ENCODE data around the gene HSBP1L1.

Gene HSBP1L1

DNA sequence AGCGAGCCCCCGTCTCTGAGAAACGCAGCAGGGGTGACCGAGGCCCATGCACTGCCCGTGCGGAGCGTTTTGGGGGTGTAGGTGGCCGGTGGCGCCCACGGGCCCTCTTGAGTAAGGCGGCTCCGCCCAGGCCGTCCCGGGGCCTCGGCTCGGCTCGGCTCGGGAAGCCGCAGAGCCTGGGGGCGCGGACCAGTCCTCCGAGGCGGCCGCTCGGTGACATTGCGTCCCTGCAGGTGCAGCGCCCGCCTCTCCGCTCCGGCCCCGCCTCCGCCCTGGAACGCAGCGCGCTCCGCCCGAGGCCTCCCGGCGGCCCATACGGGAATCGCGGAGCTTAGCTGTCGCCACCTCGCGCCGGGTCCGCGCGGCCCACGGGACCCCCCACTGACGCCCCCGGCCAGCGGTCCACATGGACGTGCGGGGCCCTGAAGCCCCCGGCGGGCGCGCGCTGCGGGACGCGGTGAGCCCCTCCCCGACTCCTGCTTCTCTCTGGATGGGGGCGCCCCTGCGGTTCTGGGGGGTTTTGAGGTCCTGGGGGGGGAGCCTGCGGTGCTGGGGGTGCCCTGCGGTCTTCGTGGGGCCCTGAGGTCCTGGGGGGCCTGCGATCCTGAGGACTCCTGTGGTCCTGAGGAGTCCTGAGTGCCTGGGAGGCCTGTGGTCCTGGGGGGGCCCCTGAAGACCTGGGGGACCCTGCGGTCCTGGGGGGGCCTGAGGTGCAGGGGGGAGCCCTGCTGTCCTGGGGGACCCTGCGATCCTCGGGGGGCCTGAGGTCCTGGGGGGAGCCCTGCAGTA lies at the start of gene HSBP1L1:
TSS of gene HSBP1L1 (plus strand) at position 314 of the 789 bp plus-strand sequence. CDS start at position 407, 93 bp downstream.
- no peak for DNase-seq

DNA sequence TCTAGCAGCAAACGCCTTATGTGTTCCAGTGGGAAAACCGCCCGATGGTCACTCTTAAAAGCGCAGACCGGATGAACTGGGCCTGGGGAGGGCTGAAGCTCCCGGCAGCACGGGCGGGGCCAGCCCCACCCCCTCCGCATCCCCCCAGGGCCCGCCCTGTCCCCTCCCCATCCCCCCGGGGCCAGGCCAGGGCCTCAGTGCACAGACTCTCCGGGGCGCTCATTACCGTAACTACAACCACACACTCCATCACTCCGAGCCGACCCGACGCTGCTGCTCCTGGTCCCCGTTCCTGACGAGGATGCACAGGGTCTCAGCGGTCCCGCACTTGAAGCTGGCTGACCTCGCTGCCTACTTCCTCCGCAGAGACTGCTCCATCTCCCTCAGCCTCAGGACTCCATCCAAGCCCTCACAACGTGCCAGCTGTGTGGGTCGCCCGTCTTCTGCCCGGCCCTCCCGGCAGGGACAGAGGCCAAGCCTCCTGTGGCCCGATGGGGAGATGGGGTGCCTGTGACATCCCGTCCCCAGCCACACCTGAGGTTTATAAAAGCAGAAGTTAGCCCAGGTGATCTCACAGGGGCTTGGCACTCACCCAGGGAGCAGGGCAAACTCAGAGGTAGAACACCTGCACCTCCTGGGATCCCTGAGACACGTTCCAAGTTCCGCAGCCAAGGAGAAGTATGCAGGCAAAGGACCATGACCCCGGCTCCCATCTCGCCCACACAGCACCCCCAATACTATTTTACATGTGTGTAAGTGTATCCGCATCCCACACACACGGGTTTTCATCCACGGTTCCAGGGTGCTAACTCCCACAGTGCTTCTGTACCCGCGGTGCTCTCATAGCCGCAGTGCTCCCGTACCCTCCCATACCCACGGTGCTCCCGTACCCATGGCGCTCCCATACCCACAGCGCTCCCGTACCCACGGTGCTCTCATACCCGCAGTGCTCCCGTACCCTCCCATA lies 49.0 kb upstream of the HSBP1L1 start:
- no peak for DNase-seq

DNA sequence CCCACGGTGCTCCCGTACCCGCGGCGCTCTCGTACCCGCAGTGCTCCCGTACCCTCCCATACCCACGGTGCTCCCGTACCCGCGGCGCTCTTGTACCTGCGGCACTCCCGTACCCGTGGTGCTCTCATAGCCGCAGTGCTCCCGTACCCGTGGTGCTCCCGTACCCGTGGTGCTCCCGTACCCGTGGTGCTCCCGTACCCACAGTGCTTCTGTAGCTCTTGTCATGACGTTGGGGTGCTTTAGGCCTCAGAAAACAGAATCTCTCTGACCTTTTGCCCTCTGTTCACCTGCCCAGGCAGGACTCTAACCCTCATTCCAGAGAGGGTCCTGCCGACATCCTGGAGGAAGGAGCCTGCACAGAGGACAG lies 48.3 kb upstream of the HSBP1L1 start:
- no peak for DNase-seq

DNA sequence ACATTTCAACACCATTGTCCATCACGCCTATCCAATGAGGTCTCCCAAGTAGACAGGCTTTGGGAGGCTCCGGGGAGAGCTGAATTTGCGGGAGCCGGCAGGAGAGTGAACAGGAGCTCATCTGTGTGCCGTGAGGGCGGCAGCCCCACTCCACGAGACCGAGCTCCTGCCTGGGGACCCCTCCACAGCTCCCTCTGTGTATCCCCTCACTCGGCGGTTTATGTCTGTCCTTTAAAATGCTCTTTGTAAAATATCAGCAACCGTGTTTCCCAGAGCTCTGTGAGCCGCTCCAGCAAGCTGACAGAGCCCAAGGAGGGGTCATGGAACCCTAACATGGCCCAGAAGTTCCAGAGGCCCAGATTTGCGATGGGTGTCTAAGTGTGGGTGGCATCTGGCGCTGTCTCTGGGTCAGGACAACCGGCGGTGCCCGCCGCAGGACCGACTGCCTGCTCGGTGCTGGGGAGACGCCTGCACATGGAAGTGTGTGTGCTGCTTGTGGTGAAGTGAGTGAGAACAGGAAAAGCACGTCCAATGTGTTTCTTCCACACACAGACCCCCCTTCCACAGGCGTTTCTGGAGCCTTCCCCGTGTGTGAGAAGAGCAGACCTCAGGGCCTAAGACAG lies 47.8 kb upstream of the HSBP1L1 start:
- no peak for DNase-seq

DNA sequence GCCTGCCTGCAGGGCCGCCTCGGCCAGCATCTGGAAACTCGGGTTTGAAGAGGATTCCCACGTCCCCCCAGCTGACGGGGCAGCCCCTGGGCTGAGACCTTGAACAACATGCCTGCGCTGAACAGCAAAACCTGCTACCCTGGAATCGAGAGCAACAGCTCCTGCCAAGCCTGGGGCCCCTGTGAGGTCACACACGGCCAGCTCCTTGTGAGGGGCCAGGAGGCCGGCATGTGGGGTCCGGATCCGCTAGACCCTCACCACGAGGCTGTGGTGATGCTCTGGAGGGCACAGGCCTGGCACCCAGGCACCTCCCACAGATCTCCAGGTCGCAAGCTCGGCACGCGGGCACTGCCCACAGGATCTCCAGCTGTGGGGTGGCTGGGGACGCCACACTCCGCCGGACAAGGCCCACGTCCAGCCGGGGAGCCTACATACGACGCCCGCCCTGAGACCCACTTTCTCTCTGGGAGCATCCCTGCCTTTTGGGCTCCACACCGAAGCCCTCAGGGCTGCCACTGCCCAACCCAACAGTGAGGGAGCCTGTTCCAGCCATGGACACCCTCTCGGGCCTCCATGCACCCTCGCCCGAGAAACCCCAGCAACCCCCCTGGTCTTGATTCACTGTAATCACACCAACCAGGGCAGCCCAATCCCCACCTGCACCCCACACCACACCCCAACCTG lies 47.1 kb upstream of the HSBP1L1 start:
- no peak for DNase-seq

DNA sequence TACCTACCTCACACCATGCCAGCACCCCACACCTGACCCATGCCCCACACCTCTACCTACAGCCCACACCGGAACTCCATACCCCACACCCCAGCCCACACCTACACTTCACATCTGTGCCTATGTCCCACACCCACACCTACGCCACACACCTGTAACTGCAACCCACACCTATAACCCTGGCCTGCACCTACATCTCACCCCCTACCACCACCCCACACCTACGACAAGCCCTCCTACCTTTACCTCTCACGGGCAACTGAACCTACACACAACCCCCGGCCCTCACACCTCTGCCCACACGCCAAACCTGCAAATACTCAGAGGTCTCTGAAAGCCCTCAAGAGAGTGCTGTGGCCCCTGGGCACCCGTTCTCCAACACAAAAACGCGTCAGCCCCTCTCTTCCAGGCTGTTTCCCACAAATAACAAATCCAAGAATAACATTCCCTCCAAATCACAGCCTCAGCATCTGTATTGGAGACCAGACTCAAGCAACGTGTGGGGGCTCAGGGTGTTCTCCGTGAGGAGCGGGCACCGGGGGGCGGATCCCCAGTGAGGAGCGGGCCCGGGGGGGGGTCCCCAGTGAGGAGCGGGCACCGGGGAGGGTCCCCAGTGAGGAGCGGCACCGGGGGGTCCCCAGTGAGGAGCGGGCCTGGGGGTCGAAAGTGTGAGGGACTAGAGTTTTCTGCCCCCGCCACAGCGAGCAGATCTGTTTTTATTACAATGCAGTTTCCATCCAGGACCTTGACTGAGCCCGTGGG lies 46.4 kb upstream of the HSBP1L1 start:
- DNase-seq = no peak

DNA sequence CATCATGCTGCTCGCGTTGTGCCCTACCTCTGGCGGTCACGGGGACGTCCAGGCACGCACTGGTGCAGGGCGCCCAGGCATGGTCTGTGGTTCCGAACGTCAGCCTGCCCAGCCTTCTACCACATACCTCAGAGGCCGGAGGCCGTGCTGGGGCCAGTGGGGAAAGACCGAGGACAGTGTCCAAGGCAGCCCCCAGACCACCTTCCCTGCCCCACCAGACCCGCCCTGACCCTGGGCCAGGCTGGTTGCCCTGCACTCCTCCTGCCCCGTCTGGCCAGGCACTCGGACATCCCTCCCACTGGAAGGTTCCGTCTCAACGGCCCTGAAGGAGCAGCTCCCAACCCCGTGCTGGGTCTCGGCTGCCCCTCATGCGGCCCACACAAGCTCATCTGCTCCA lies 45.8 kb upstream of the HSBP1L1 start:
- DNase-seq = no peak

DNA sequence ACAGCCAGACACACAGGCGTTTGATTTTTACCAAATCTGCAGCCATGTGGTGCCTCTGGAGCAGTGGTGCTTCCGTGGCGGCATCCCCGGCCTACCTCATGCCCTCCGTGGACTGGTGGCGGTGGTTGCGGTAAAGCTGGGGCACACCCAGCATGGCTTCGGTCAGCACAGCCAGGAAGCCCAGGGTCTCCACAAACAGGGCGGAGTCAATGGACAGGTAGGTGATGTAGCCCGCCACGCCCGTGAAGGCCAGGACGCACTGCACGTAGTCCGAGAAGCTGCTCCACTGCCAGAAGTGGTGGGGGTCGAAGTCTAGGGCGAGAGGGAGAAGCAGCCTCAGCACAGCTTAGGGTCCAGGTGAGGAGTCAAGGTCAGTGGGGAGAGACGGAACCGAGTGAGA lies 45.4 kb upstream of the HSBP1L1 start:
- no peak for DNase-seq

DNA sequence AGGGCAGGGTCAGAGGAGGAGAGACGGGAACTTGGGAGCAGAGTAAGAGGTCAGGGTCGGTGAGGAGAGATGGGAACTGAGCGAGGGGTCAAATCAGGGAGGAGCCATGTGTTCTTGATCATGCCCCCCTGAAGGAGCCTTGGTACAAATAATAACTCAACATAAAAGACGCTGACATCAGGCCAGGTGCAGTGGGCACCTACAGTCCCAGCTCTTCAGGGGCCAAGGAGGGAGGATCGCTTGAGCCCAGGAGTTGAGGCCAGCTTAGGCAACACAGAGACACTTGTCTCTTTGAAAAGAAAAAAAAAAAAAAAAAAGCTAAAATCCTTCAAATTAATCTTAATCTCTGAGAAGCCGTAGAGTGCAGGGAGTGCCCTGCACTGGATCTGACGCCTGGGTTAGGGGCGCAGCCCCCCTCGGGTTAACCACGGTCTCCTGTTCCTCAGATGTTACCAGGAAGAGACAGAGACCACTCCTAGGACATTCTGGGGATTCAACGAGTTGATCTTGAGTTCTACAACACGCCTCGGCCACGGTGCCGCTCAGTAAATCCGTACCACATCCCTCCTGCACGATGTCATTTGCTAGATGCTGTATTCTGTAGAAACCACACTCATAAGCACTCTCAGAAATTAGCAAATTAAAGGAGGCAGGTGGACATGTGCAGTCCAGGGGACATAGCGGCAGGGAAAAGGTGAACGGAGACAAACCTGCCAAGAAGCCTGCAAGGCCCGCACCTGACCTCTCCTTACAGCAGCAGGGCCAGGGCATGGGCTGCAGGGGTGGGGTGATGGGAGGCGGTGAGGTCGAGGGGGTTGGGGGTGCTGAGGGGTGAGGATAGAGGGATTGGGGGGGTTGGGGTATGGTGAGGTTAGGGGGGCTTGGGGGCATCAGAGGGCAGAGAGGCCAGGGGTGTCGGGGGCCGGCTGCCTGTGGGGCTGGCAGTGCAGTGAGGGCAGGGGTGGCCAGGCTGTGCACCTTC lies 42.2 kb upstream of the HSBP1L1 start:
- DNase-seq = no peak

DNA sequence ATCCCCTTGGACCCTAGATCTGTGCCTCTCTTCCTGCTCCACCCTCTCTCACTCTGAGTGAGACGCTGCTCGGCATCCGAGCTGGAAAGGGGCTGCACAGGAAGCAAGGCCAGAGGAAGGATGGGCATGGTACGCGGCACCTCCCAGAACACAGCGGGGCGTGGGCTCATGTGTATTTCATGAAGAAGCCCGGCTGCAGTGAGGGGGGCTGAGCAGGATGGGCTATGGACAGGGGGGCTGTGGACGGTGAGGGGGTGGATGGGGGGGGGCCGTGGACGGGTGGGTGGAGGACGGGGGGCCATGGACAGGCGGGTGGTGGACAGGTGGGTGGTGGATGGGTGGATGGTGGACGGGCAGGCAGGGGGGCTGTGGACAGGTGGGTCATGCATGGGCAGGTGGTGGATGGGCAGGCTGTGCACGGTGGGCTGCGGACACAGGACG lies 41.5 kb upstream of the HSBP1L1 start:
- no peak for DNase-seq

DNA sequence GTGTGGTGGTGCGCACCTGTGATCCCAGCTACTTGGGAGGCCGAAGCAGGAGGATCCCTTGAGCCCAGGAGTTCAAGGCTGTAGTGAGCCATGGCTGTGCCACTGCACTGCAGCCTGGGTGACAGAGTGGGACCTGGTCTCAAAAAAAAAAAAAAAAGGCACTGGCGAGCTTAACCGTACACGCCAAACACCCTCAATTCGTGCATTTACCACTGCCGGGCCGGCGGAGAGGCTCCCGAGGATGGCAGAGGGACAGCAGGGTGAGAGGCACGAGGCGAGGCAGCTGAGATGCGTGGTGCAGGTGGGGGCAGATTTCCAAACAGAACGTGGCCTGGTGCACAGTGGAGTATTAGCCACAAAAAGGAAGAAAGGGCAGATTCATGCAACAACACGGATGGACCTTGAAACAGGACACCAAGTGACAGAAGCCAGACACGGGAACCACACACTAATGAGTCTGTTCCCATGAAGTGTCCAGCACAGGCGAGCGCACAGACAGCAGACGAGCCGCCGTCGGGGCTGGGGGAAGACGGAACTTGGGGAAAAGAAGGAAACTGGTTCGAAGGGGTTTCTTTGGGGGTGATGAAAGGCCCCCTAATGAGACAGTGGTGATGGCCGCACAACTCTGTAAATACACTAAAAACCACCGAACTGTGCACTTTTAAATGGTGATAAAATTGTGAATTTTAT lies 40.4 kb upstream of the HSBP1L1 start:
- DNase-seq = no peak

DNA sequence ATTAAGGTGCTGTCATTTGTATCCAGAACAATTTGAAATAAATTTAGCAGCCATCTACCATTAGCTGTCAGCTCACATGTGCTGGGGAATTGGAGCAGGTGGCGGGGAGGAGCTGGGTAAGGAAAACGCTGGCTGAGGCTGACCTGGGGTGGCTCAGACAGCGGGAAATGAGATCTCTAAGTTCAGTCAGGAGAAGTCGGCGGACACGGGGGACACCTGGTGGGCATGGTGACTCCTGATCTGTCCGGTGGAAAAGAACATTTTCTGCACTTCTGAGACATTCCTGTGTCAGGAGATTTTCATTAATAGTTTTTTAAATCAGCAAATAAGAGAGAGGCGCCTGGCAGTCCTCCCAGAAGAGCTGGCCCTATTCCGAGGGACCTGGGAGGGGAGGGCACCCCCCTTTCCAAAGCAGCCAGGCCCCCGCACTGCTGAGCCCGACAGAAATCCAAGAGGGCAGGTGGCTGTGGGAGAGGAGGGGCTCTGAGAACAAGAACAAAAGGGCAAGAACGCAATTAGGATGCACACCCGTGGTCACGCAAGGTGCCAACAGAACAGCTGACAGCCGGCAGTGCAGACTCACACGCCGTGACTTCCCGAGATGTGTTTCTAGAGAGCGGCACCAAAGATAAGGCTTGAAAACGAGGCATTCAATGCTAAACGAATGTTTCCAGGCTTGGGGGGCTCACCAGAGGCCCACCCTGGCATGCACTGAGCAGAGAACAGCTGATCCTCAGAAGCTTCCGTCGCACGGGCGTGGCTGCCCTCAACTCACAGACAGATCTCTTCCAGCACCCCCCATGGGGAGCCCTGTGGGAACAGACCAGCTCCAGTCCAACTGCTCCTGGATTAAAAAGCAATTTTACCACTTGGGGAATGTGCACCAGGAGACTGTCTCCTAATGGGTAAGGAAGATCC lies 39.4 kb upstream of the HSBP1L1 start:
- DNase-seq = peak; percentile 50 to 70

DNA sequence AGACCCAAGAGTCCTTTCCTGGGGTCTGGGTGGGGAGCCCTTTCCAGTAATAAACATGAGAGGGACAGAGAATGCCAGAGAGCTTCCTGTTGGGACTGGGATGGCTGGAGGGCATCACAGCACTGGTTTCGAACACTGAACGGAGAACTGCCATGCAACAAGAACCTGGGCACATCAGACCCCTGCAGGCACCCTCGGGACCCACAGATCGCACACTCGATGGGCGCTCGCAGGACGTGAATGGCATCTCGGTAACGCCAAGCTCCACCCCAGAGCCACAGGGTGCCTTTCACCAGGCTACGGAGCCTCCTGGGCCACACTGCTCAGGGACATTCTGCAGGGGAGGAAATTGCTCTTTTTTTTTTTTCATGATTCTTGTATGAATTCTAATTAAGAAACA lies 38.1 kb upstream of the HSBP1L1 start:
- DNase-seq = no peak

DNA sequence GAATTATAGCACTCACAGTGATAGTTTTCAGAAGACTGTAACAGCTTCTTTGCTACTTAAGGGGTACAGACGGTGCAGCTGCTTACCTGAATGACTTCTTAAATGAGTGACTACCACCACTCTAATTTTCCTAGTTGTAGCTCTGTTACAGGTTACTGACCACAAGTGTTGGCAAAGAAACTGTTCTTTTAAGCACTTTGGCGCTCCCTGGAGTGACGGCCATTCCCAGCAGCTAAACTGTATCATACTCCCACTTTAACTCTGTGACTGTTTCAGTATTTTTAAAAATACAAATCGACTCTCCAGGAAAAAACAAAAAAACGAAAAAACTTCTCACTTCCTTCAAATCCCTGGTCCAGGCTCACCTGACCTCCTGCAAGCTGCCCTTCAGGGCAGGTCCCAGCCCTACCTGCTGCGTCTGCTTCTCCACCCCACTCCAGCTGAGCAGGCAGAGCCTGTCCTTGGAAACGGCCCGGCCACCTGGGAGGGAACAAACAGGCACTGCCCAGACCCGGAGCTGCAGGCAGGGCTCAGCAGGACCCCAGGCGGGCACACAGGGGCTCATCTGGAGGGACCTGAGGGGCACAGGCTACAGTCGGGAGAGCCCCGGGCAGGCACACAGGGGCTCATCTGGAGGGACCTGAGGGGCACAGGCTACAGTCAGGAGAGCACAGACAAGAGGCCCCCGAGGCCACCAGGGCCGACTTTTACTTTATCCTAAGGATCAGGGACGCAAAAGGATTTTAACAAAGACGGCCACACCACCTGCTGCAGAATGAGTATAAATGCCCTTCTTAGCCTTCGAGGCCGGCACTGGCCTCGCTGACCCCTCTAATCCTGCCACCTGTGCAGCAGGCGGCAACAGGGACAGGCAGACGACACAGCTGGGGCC lies 37.5 kb upstream of the HSBP1L1 start:
- no peak for DNase-seq

DNA sequence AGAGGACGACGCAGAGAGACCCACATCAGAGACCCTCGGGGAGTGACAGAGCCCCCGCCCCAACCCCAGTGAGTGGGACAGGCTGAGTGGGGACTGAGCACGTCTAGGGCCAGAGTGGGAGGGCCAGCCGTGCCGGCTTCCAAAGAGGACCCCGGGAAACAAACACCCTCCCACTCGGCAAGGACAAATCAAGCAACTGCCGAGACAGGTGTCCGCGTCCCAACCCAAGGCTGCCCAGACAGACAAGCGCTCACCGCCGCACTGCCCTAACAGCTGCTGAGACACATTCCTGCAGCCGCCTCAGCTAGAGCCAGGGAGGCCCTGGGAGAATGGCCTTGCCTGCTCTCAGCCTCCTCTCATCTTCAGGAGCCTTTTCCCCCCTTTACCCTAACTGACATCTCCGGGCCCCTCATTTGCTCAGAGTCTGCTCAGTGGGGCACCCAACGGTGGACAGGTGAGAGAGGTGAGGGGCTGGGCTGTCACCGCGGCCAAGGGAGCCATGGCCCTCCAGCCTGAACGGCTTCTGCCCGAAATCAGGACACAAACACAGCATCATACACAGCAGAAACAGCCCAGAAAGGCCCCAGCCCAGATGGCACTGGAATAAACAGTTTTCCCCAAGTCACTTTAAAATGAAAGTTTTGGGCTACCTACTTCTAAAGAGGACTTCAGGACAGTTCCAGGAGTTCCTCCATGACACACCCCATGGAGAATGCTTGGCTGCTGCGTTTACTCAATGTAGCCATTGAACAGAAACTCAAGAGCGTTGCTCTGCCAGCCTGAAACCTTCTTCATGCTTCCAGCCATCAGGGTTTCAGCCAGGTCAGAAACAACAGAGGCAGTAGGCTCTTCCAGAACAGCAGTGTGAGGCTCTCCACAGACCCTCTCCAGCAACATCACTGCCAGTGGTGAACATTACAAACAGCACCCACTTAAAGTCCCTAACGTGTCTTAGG lies 36.6 kb upstream of the HSBP1L1 start:
- DNase-seq = no peak

DNA sequence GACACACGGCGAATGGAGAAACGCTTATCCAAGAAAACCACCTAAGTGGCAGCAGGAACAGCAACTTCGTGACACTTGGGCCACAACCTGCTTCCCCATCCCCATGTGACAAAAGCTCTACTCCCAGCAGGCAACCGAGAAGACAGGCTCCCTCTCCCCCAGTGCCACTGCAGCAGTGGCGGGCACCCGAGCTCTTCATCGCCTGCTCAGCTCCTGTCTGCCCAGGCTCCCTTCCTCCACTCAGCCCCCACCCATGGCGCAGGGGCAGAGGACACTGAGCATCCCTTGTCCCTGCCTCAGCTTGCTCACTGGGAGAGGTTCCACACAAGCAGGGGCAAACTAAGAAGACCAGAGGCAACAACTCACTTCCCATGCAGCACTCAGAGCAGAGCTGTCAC lies 35.9 kb upstream of the HSBP1L1 start:
- DNase-seq = no peak
